Lower lobe of right lung (tissue), 2 donors: ENCODE measurements around the gene MAD1L1. TPM values are rescaled to one million over a fixed set of nuclear protein-coding genes. Genes with fewer than 3 reads are reported as not detected.

Source experiments
- ATAC-seq, 2 donors: fragments of 200-7000 bp; cut with Tn5 transposase; one replicate each; pipeline ENCODE4 v1.9.1; 2020 to 2022; ENCODE audit warnings: mild to moderate bottlenecking in 2 of 2, moderate library complexity in 2 of 2
- DNase-seq: peaks from one replicate; pipeline ENCODE4 v3.0.0-alpha.2; 2020
- H3K27ac ChIP-seq: fragments of 200-600 bp; one replicate; pipeline ENCODE4 v1.8.0; 2022
- H3K27me3 ChIP-seq: fragments of 200-600 bp; one replicate; pipeline ENCODE4 v1.8.0; 2022; ENCODE audit warnings: low read depth
- H3K36me3 ChIP-seq: fragments of 200-600 bp; one replicate; pipeline ENCODE4 v1.8.0; 2022; ENCODE audit warnings: mild to moderate bottlenecking
- H3K4me1 ChIP-seq: fragments of 200-600 bp; one replicate; pipeline ENCODE4 v1.8.0; 2022
- H3K4me3 ChIP-seq: fragments of 200-600 bp; one replicate; pipeline ENCODE4 v1.8.0; 2022; ENCODE audit warnings: mild to moderate bottlenecking
- H3K9me3 ChIP-seq: fragments of 200-600 bp; one replicate; pipeline ENCODE4 v1.8.0; 2022
- CTCF ChIP-seq: fragments of 200-600 bp; IDR thresholded peaks from one replicate; pipeline ENCODE4 v1.8.0; 2022; ENCODE audit warnings: antibody characterized with exemption, mild to moderate bottlenecking
- intact Hi-C: fragments of 100-400 bp; cut with DNase I; formaldehyde crosslinking; loops from one replicate; pipeline ENCODE4 v1.11.0; 2022
- total RNA-seq: library from RNA; stranded (reverse); fragmentation: NEBNext Ultra II Directional; extraction: Animal tissue kit (Norgen Biotek cat#: 25700); gene quantifications from one replicate; pipeline ENCODE4 v1.2.1, GENCODE V29; 2021
- donor health status: DM: no; HTN: yes; CAD: no; lungs with severe emphysema.

MAD1L1 gene
- total RNA-seq, 1 donor from 2014 or later = 44.5 TPM

- ATAC-seq (no peak), DNase-seq (no peak)
- peaks cover 8% of the 10 kb centered on the region for H3K36me3 ChIP-seq
- no peak overlapping the region for H3K27ac ChIP-seq
- intact Hi-C loops = no loop called here
- H3K4me3 ChIP-seq = no peak overlapping the region
- no peak for TF ChIP-seq CTCF
- H3K4me1 ChIP-seq = no peaks in the 10 kb centered on the region
- H3K27me3 ChIP-seq = no peaks in the 10 kb centered on the region
- H3K9me3 ChIP-seq = no peaks in the 10 kb centered on the region
Measured at GRCh38 chr7:1810961-1811849, 421.5 kb downstream of the MAD1L1 start.

- TF ChIP-seq CTCF = no peak
- no peak for DNase-seq
- Histone ChIP-seq H3K27me3 (no peaks in the 10 kb centered on the region), H3K36me3 (peaks cover 4% of the 10 kb centered on the region), H3K27ac (no peak overlapping the region), H3K4me1 (no peaks in the 10 kb centered on the region), H3K4me3 (no peak overlapping the region), H3K9me3 (no peaks in the 10 kb centered on the region)
- intact Hi-C loops = no loop called here
- ATAC-seq = no peak
Measured at GRCh38 chr7:1810521-1810920, 422.2 kb downstream of the MAD1L1 start.

- H3K9me3 ChIP-seq = no peaks in the 10 kb centered on the region
- H3K4me3 ChIP-seq = no peak overlapping the region
- DNase-seq (no peak), ATAC-seq (no peak)
- H3K36me3 ChIP-seq = no peaks in the 10 kb centered on the region
- no peak overlapping the region for H3K27ac ChIP-seq
- no peaks in the 10 kb centered on the region for H3K27me3 ChIP-seq
- H3K4me1 ChIP-seq = no peaks in the 10 kb centered on the region
- no peak for TF ChIP-seq CTCF
- intact Hi-C loops = no loop called here
Measured at GRCh38 chr7:1809601-1810258, 423.0 kb downstream of the MAD1L1 start.

- TF ChIP-seq CTCF = no peak
- ATAC-seq (no peak), DNase-seq (no peak)
- Histone ChIP-seq H3K4me1 (no peaks in the 10 kb centered on the region), H3K9me3 (no peaks in the 10 kb centered on the region), H3K27me3 (no peaks in the 10 kb centered on the region), H3K36me3 (no peaks in the 10 kb centered on the region), H3K27ac (no peak overlapping the region), H3K4me3 (no peak overlapping the region)
- intact Hi-C loops = no loop called here
Measured at GRCh38 chr7:1809070-1809469, 423.7 kb downstream of the MAD1L1 start.

- Histone ChIP-seq H3K4me3 (no peak overlapping the region), H3K36me3 (no peaks in the 10 kb centered on the region), H3K9me3 (no peaks in the 10 kb centered on the region), H3K27me3 (no peaks in the 10 kb centered on the region), H3K27ac (no peak overlapping the region), H3K4me1 (no peaks in the 10 kb centered on the region)
- ATAC-seq (no peak), DNase-seq (no peak)
- intact Hi-C loops = no loop called here
- no peak for TF ChIP-seq CTCF
Measured at GRCh38 chr7:1807821-1808600, 424.7 kb downstream of the MAD1L1 start.
